ENCODE data around the gene CEMIP. TPM values are rescaled to one million over a fixed set of nuclear protein-coding genes. Genes with fewer than 3 reads are reported as not detected.

Gene CEMIP
- total RNA-seq, 1 experiment from 2014 or later, result 0.61 TPM

- Histone ChIP-seq H2AFZ (no peak overlapping the region), H3K9me3 (ENCODE audit: insufficient read depth, low read depth) (no peaks in the 10 kb centered on the region), H3K27me3 (ENCODE audit: insufficient read depth, low read depth) (no peaks in the 10 kb centered on the region), H3K36me3 (ENCODE audit: low read depth) (no peaks in the 10 kb centered on the region), H4K20me1 (ENCODE audit: insufficient read depth) (no peaks in the 10 kb centered on the region), H3K4me1 (replicated peaks; ENCODE audit: insufficient read depth) (peaks cover 21% of the 10 kb centered on the region), H3K4me2 (no peak overlapping the region), H3K4me3 (no peak overlapping the region), H3K9me2 (ENCODE audit: insufficient read depth) (no peaks in the 10 kb centered on the region), H3K79me2 (ENCODE audit: low read depth) (no peaks in the 10 kb centered on the region), H3F3A (ENCODE audit: insufficient read depth, low read depth) (no peaks in the 10 kb centered on the region), H3K27ac (no peak overlapping the region)
- DNase-seq, result no peak
- TF ChIP-seq EZH2 (IDR thresholded peaks at IDR 0.05; ENCODE audit: low read depth) (no peak), CTCF (conservative IDR thresholded peaks at IDR 0.05) (no peak)
- CTCF ChIA-PET, result no interaction called here
- intact Hi-C loops (cut with micrococcal nuclease; ENCODE audit: unreplicated experiment), result no loop called here
- POLR2A ChIA-PET (ENCODE audit: unreplicated experiment), result no interaction called here
- no TSS peak for BruUV-seq (replicated peaks)
Observed at GRCh38 chr15:80822676-80823075, 43.5 kb downstream of the CEMIP start.

- no peak for DNase-seq
- no peak overlapping the region for H3K27ac ChIP-seq
- H3F3A ChIP-seq (ENCODE audit: insufficient read depth, low read depth), result no peaks in the 10 kb centered on the region
- peaks cover 21% of the 10 kb centered on the region for H3K4me1 ChIP-seq (replicated peaks; ENCODE audit: insufficient read depth)
- H3K9me2 ChIP-seq (ENCODE audit: insufficient read depth), result no peaks in the 10 kb centered on the region
- CTCF ChIA-PET, result no interaction called here
- H3K4me2 ChIP-seq, result no peak overlapping the region
- no peaks in the 10 kb centered on the region for H3K9me3 ChIP-seq (ENCODE audit: insufficient read depth, low read depth)
- no peaks in the 10 kb centered on the region for H4K20me1 ChIP-seq (ENCODE audit: insufficient read depth)
- no peaks in the 10 kb centered on the region for H3K79me2 ChIP-seq (ENCODE audit: low read depth)
- no peaks in the 10 kb centered on the region for H3K36me3 ChIP-seq (ENCODE audit: low read depth)
- TF ChIP-seq EZH2 (IDR thresholded peaks at IDR 0.05; ENCODE audit: low read depth), result no peak
- TF ChIP-seq CTCF (conservative IDR thresholded peaks at IDR 0.05), result no peak
- no peak overlapping the region for H3K4me3 ChIP-seq
- H3K27me3 ChIP-seq (ENCODE audit: insufficient read depth, low read depth), result no peaks in the 10 kb centered on the region
- H2AFZ ChIP-seq, result no peak overlapping the region
- intact Hi-C loops (cut with micrococcal nuclease; ENCODE audit: unreplicated experiment), result no loop called here
- POLR2A ChIA-PET (ENCODE audit: unreplicated experiment), result no interaction called here
- no TSS peak for BruUV-seq (replicated peaks)
Observed at GRCh38 chr15:80823120-80823519, 44.0 kb downstream of the CEMIP start.

GRCh38 chr15:80823995-80824394 lies 44.8 kb downstream of the CEMIP start:
- intact Hi-C loops (cut with micrococcal nuclease; ENCODE audit: unreplicated experiment), result no loop called here
- H3K79me2 ChIP-seq (ENCODE audit: low read depth), result no peaks in the 10 kb centered on the region
- no TSS peak for BruUV-seq (replicated peaks)
- CTCF ChIA-PET, result no interaction called here
- H3F3A ChIP-seq (ENCODE audit: insufficient read depth, low read depth), result no peaks in the 10 kb centered on the region
- TF ChIP-seq CTCF (conservative IDR thresholded peaks at IDR 0.05) (no peak), EZH2 (IDR thresholded peaks at IDR 0.05; ENCODE audit: low read depth) (no peak)
- H3K4me3 ChIP-seq, result no peak overlapping the region
- H3K27me3 ChIP-seq (ENCODE audit: insufficient read depth, low read depth), result no peaks in the 10 kb centered on the region
- no peaks in the 10 kb centered on the region for H4K20me1 ChIP-seq (ENCODE audit: insufficient read depth)
- H3K27ac ChIP-seq, result no peak overlapping the region
- H3K4me1 ChIP-seq (replicated peaks; ENCODE audit: insufficient read depth), result peaks cover 21% of the 10 kb centered on the region
- no peaks in the 10 kb centered on the region for H3K36me3 ChIP-seq (ENCODE audit: low read depth)
- H3K9me2 ChIP-seq (ENCODE audit: insufficient read depth), result no peaks in the 10 kb centered on the region
- no peaks in the 10 kb centered on the region for H3K9me3 ChIP-seq (ENCODE audit: insufficient read depth, low read depth)
- POLR2A ChIA-PET (ENCODE audit: unreplicated experiment), result no interaction called here
- DNase-seq, result no peak
- no peak overlapping the region for H2AFZ ChIP-seq
- no peak overlapping the region for H3K4me2 ChIP-seq
